SK-N-MC (cell line): Measurements from ENCODE around the gene DOK5.

Experiments
- EZH2 ChIP-seq: fragments of 200-600 bp; sonication (generic); IDR thresholded peaks from one replicate; pipeline ENCODE4 v1.6.1; 2017; ENCODE audit warnings: antibody characterized with exemption
- POLR2AphosphoS5 ChIP-seq: IDR thresholded peaks from 2 replicates; pipeline ENCODE4 v1.6.1; 2012; ENCODE audit warnings: mild to moderate bottlenecking, low read depth, low read length, borderline replicate concordance

DNA sequence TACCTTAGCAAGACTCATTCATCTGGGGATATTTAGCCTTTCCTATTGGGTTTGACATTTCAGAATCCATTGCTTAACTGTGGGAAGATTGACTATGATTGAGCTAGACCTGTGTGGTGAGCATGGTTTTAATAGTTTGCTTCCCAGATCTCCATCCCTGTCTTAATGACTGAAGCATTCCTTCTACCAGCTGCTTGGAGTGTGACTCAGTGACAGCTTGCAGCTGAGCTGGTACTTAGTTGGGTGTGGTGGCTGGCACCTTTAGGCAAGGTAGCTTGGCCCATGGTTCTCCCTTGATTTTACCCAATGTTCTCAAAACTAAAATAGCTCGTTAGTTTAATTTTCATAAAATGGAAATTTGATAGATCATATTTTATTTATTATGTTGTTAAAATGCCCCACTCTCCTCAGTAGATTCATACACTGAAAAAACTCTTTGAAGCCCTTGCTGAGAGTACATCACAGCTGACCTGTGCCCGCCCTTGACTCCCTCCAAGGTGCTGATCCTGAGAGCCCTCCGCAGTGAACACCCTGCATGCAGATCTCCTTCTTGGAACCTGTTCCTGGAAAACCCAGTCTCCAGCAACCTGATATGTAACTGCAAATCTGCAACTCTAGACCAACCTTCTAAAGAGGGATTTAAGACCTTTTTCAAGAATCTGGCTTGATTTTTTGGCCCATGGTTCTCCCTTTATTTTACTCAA, 19.1 kb downstream of the DOK5 start:
- TF ChIP-seq EZH2, result no peak
- TF ChIP-seq POLR2AphosphoS5, result no peak
